Breast epithelium (tissue), 4 donors: ENCODE measurements around the gene E2F3. TPM values are rescaled to one million over a fixed set of nuclear protein-coding genes. Genes with fewer than 3 reads are reported as not detected.

Experiments
- DNase-seq, 2 donors: peaks; one replicate each; pipeline ENCODE4 v3.0.0-alpha.2; 2019; ENCODE audit warnings: low spot score in 2 of 2
- H3K27ac ChIP-seq, 2 donors: fragments of 200-600 bp; sonication (generic) in 1 of 2; one replicate each; pipeline ENCODE4 v1.5.1; 2016 to 2019; ENCODE audit warnings: mild to moderate bottlenecking in 1 of 2
- H3K27me3 ChIP-seq, 2 donors: fragments of 200-600 bp; sonication (generic) in 1 of 2; one replicate each; pipeline versions ENCODE4 v1.5.1 to v1.6.0; 2017 to 2019; ENCODE audit warnings: control low read depth in 1 of 2, mild to moderate bottlenecking in 1 of 2
- H3K36me3 ChIP-seq: fragments of 200-600 bp; one replicate; pipeline ENCODE4 v1.5.1; 2019
- H3K4me1 ChIP-seq, 2 donors: fragments of 200-600 bp; sonication (generic); one replicate each; pipeline ENCODE4 v1.5.1; 2016 to 2019; ENCODE audit warnings: control low read depth in 1 of 2
- H3K4me3 ChIP-seq, 3 donors: fragments of 200-600 bp; sonication (generic); 1 replicate in 2 of 3; 2 replicates in 1 of 3; pipeline ENCODE4 v1.5.1; 2016 to 2019; ENCODE audit warnings: mild to moderate bottlenecking in 3 of 3, moderate library complexity in 2 of 3
- H3K9me3 ChIP-seq, 2 donors: fragments of 200-600 bp; sonication (generic) in 1 of 2; one replicate each; pipeline ENCODE4 v1.5.1; 2016 to 2019; ENCODE audit warnings: control low read depth in 1 of 2
- POLR2A ChIP-seq: fragments of 450-650 bp; IDR thresholded peaks from one replicate; pipeline ENCODE4 v1.6.1; 2016; ENCODE audit warnings: antibody characterized with exemption, mild to moderate bottlenecking, moderate library complexity
- POLR2AphosphoS5 ChIP-seq, 3 donors: sonication (generic); formaldehyde crosslinking; IDR thresholded peaks; one replicate each; pipeline ENCODE4 v1.6.1; 2017; ENCODE audit warnings: antibody characterized with exemption in 3 of 3
- intact Hi-C: fragments of 100-400 bp; cut with DNase I; formaldehyde crosslinking; loops from one replicate; pipeline ENCODE4 v1.15.1; 2023; ENCODE audit warnings: low total_unique reads
- total RNA-seq, 3 donors: library from RNA; depleted of rRNA; stranded (reverse); fragments of >200 nt; gene quantifications; one replicate each; pipeline ENCODE4 v1.1.0, GENCODE V29; 2016
- TF ChIP-seq, protein P1 (sequence below), 3 donors: fragments of 450-650 bp; IDR thresholded peaks; one replicate each; pipeline ENCODE4 v1.5.1; 2016 to 2017; ENCODE audit warnings: antibody characterized with exemption in 3 of 3, mild to moderate bottlenecking in 3 of 3, moderate library complexity in 3 of 3

E2F3 gene
- total RNA-seq, 3 donors from 2014 or later = 4.9 to 8.5 (median 7.5) TPM

DNA sequence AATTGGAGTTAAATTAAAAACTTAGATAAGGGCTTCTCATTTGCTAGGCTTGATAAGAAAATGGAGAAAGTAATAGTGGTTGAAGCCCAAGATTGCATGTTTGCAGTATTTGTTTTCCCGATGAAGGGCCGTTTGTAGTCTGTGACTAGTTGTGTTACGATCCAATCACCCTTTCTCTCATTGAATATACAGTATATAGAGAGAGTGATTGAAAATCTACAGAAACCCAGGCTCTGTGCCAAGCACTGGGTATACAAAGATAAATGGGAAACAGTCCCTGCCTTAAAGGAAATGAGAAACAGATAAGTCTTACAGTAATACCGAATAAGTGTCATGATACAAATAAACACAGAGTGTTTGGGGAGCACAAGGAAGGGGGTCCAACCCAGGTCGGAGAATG is 77.4 kb downstream of the E2F3 start:
- TF ChIP-seq POLR2A = no peak
- TF ChIP-seq POLR2AphosphoS5 (IDR thresholded peaks at IDR 0.05) = no peak
- TF ChIP-seq, protein P1, sequence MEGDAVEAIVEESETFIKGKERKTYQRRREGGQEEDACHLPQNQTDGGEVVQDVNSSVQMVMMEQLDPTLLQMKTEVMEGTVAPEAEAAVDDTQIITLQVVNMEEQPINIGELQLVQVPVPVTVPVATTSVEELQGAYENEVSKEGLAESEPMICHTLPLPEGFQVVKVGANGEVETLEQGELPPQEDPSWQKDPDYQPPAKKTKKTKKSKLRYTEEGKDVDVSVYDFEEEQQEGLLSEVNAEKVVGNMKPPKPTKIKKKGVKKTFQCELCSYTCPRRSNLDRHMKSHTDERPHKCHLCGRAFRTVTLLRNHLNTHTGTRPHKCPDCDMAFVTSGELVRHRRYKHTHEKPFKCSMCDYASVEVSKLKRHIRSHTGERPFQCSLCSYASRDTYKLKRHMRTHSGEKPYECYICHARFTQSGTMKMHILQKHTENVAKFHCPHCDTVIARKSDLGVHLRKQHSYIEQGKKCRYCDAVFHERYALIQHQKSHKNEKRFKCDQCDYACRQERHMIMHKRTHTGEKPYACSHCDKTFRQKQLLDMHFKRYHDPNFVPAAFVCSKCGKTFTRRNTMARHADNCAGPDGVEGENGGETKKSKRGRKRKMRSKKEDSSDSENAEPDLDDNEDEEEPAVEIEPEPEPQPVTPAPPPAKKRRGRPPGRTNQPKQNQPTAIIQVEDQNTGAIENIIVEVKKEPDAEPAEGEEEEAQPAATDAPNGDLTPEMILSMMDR (IDR thresholded peaks at IDR 0.05) = no peak
- DNase-seq = no peak
- Histone ChIP-seq H3K9me3 (no peaks in the 10 kb centered on the region), H3K4me3 (no peak overlapping the region), H3K4me1 (no peaks in the 10 kb centered on the region), H3K27me3 (no peaks in the 10 kb centered on the region), H3K36me3 (no peaks in the 10 kb centered on the region), H3K27ac (no peak overlapping the region)
- intact Hi-C loops = no loop called here

DNA sequence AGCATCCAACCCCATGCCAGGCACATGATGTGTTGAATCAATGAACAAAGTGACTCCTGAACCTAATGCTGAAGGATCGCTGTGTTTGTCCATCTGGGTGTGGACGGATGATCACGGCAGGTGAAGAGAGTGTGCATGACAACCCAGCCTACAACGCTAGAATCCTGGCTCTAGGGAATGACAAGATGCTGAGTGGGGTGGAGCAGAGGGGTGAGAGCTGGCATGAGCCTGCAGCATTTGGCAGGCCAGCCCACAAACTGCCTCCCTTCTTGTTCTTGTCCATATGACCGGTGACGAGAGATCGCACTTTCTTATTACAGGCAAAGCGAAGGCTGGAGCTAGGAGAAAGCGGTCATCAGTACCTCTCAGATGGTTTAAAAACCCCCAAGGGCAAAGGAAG is 77.8 kb downstream of the E2F3 start:
- no peaks in the 10 kb centered on the region for H3K36me3 ChIP-seq
- intact Hi-C loops = no loop called here

DNA sequence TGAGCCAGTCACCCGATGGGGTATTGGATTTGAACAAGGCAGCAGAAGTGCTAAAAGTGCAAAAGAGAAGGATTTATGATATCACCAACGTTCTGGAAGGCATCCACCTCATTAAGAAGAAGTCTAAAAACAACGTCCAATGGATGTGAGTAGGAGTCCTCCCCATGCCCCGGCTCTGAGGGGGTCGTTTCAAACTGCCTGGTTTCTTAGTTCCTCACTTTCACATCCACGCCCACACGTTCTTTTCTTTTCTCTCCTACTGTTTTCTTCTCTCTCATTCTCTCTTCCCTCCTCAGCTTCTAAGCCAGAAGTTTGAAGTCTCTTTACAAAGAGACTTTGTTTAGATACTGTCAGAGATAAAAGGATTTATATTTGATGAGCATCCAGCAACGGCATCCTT is 79.6 kb downstream of the E2F3 start:
- Histone ChIP-seq H3K4me3 (no peak overlapping the region), H3K27me3 (no peaks in the 10 kb centered on the region), H3K27ac (no peak overlapping the region), H3K9me3 (no peaks in the 10 kb centered on the region), H3K36me3 (no peaks in the 10 kb centered on the region), H3K4me1 (no peaks in the 10 kb centered on the region)
- TF ChIP-seq, protein P1 (IDR thresholded peaks at IDR 0.05) = no peak
- TF ChIP-seq POLR2AphosphoS5 (IDR thresholded peaks at IDR 0.05) (no peak), POLR2A (no peak)
- intact Hi-C loops = no loop called here
- DNase-seq = no peak

More for the DNA sequence above, 77.8 kb downstream of the E2F3 start:
- Histone ChIP-seq H3K4me1 (no peaks in the 10 kb centered on the region), H3K27ac (no peak overlapping the region), H3K27me3 (no peaks in the 10 kb centered on the region), H3K9me3 (no peaks in the 10 kb centered on the region), H3K4me3 (no peak overlapping the region)
- TF ChIP-seq POLR2A = no peak
- TF ChIP-seq, protein P1 (IDR thresholded peaks at IDR 0.05) = no peak
- no peak for DNase-seq

DNA sequence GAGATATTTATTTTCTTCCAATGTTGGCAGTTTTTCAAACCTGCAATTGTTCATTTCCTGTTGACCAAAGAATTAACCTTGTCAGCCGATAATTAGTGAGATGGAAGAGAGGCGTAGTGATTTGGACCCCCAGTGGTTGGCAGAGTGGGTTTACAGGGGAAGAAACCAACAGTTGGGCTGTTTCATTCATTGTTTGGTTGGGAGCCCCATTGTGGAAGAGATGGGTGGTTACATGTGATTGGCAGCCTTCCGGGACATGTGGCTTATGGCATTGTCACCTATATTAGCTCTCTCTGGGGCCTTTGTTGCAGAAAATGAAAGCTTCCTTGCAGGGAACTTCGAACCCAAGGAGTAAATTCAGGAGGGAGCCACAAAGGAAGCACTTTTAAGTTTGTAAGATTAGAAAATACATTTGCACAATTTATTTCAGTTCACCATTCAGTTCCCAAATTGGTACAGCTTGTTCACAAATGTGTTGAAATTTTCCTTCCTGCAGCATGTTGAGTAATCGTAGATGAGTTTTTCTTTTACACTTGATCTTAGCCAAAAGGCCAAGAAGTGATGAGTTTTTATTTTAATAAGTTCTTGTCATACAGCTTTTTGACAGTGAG is 82.3 kb downstream of the E2F3 start:
- no peak for TF ChIP-seq POLR2A
- no peak for TF ChIP-seq POLR2AphosphoS5 (IDR thresholded peaks at IDR 0.05)
- TF ChIP-seq, protein P1 (IDR thresholded peaks at IDR 0.05) = no peak
- Histone ChIP-seq H3K27me3 (no peaks in the 10 kb centered on the region), H3K4me3 (no peak overlapping the region), H3K36me3 (no peaks in the 10 kb centered on the region), H3K27ac (peak overlapping the region in 1 of 2 donors; percentile 33), H3K4me1 (no peaks in the 10 kb centered on the region), H3K9me3 (no peaks in the 10 kb centered on the region)
- DNase-seq = no peak
- intact Hi-C loops = no loop called here

DNA sequence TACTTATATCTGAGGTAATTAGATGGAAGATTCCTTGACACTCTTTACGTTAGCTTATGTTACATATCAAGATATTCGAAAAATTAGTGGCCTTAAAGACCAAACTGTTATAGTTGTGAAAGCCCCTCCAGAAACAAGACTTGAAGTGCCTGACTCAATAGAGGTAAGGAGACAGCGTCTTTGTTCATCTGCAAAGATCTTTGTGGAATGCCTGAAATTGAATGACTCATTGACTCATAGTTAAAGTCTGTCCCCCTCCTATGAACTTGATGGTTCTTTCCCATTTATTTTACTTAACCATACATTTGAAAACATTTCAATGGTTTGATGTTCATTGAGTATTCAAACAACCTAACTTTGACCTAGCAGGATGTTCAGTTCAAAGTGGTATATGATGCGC is 85.0 kb downstream of the E2F3 start:
- H3K9me3 ChIP-seq = no peaks in the 10 kb centered on the region
- H3K36me3 ChIP-seq = no peaks in the 10 kb centered on the region
- intact Hi-C loops = no loop called here
- TF ChIP-seq, protein P1 (IDR thresholded peaks at IDR 0.05) = no peak
- TF ChIP-seq POLR2AphosphoS5 (IDR thresholded peaks at IDR 0.05) (no peak), POLR2A (no peak)
- H3K4me3 ChIP-seq = no peak overlapping the region
- no peak overlapping the region for H3K27ac ChIP-seq
- H3K27me3 ChIP-seq = no peaks in the 10 kb centered on the region
- no peaks in the 10 kb centered on the region for H3K4me1 ChIP-seq
- no peak for DNase-seq
